ENCODE data around the gene PLS1.

Gene PLS1

GRCh38 chr3:142723968-142724681 lies 127.9 kb downstream of the PLS1 start, which contains the start of gene TRPC1:
TSS of gene TRPC1 (plus strand) at chr3:142724034. CDS start at chr3:142724560, 526 bp downstream.
- ATAC-seq = peak; percentile 80
- TF ChIP-seq ISL1 (CRISPR knock-in tag; IDR thresholded peaks at IDR 0.05) = no peak
- peak; percentile 1; the same call in 1 of the 2 replicates for TF ChIP-seq ZNF8 (CRISPR knock-in tag; IDR thresholded peaks at IDR 0.05)
- 0 out of 2 replicates have a peak, but pooled peaks have one; percentile 74 for TF ChIP-seq CSDC2 (CRISPR knock-in tag; IDR thresholded peaks at IDR 0.05)

GRCh38 chr3:142724682-142725356 lies 128.6 kb downstream of the PLS1 start:
- TF ChIP-seq CREB5 (CRISPR knock-in tag; IDR thresholded peaks at IDR 0.05; ENCODE audit: low read depth) = no peak
- no peak for TF ChIP-seq ZFP30 (CRISPR knock-in tag; IDR thresholded peaks at IDR 0.05)
- TF ChIP-seq BACH2 (CRISPR knock-in tag; IDR thresholded peaks at IDR 0.05; ENCODE audit: borderline replicate concordance) = no peak
- no peak for TF ChIP-seq PATZ1 (CRISPR knock-in tag; IDR thresholded peaks at IDR 0.05; ENCODE audit: borderline replicate concordance)
- TF ChIP-seq ISL1 (CRISPR knock-in tag; IDR thresholded peaks at IDR 0.05) = no peak
- no peak for TF ChIP-seq TOX (CRISPR knock-in tag; IDR thresholded peaks at IDR 0.05; ENCODE audit: borderline replicate concordance)
- no peak for TF ChIP-seq TSHZ2 (CRISPR knock-in tag; IDR thresholded peaks at IDR 0.05)
- no peak for TF ChIP-seq GLIS3 (CRISPR knock-in tag; IDR thresholded peaks at IDR 0.05)
- TF ChIP-seq ARNTL (CRISPR knock-in tag; IDR thresholded peaks at IDR 0.05; ENCODE audit: borderline replicate concordance, low read depth) = no peak
- no peak for TF ChIP-seq ZNF8 (CRISPR knock-in tag; IDR thresholded peaks at IDR 0.05)
- no peak for TF ChIP-seq ESRRG (CRISPR knock-in tag; IDR thresholded peaks at IDR 0.05)
- ATAC-seq = peak; percentile 79

GRCh38 chr3:142725357-142725739 lies 129.2 kb downstream of the PLS1 start:
- no peak for ATAC-seq

GRCh38 chr3:142726017-142726416 lies 129.8 kb downstream of the PLS1 start:
- no peak for TF ChIP-seq CSDC2 (CRISPR knock-in tag; IDR thresholded peaks at IDR 0.05)
- no peak for TF ChIP-seq ZNF565 (CRISPR knock-in tag; conservative IDR thresholded peaks at IDR 0.05; ENCODE audit: low read depth)
- no peak for ATAC-seq

More at GRCh38 chr3:142725357-142725739, 129.2 kb downstream of the PLS1 start:
- TF ChIP-seq ZNF70 (CRISPR knock-in tag; IDR thresholded peaks at IDR 0.05) = no peak

- no peak for ATAC-seq
- no peak for TF ChIP-seq RARB (CRISPR knock-in tag; IDR thresholded peaks at IDR 0.05)
- no peak for TF ChIP-seq ARNTL (CRISPR knock-in tag; IDR thresholded peaks at IDR 0.05; ENCODE audit: borderline replicate concordance, low read depth)
- no peak for TF ChIP-seq SNAI2 (CRISPR knock-in tag; IDR thresholded peaks at IDR 0.05)
- no peak for TF ChIP-seq BACH2 (CRISPR knock-in tag; IDR thresholded peaks at IDR 0.05; ENCODE audit: borderline replicate concordance)
- no peak for TF ChIP-seq TSHZ2 (CRISPR knock-in tag; IDR thresholded peaks at IDR 0.05)
- no peak for TF ChIP-seq ZNF8 (CRISPR knock-in tag; IDR thresholded peaks at IDR 0.05)
- TF ChIP-seq ZFP3 (CRISPR knock-in tag; IDR thresholded peaks at IDR 0.05) = no peak
- no peak for TF ChIP-seq ZNF565 (CRISPR knock-in tag; conservative IDR thresholded peaks at IDR 0.05; ENCODE audit: low read depth)
- TF ChIP-seq POU6F1 (CRISPR knock-in tag; IDR thresholded peaks at IDR 0.05; ENCODE audit: borderline replicate concordance, low read depth) = no peak
- TF ChIP-seq GLIS3 (CRISPR knock-in tag; IDR thresholded peaks at IDR 0.05) = no peak
- no peak for TF ChIP-seq OSR1 (CRISPR knock-in tag; IDR thresholded peaks at IDR 0.05)
- TF ChIP-seq ISL1 (CRISPR knock-in tag; IDR thresholded peaks at IDR 0.05) = no peak
These were observed 135.9 kb downstream of the PLS1 start for GRCh38 chr3:142732066-142732465.
